Cardiac septum (tissue), 1 donor: ENCODE data around the gene BCL7A. TPM values are rescaled to one million over a fixed set of nuclear protein-coding genes. Genes with fewer than 3 reads are reported as not detected.

Experiments used
- DNase-seq: peaks from one replicate; pipeline ENCODE4 v3.0.0-alpha.2; 2020; ENCODE audit warnings: low spot score
- intact Hi-C: fragments of 100-400 bp; cut with DNase I; formaldehyde crosslinking; loops from one replicate; pipeline ENCODE4 v1.14.0; 2022
- total RNA-seq: library from RNA; stranded (reverse); fragmentation: NEBNext Ultra II Directional; extraction: Animal tissue kit (Norgen Biotek cat#: 25700); gene quantifications from one replicate; pipeline ENCODE4 v1.2.1, GENCODE V29; 2021
- donor health status: DM: no; HTN: no; CAD: no.

Gene BCL7A
- total RNA-seq, 1 donor from 2014 or later = 18.2 TPM

GRCh38 chr12:121996050-121996944, 25.4 kb upstream of the BCL7A start:
- DNase-seq = no peak
- intact Hi-C loops = no loop called here

GRCh38 chr12:121996945-121997612, 24.6 kb upstream of the BCL7A start:
- intact Hi-C loops = no loop called here
- DNase-seq = no peak

- intact Hi-C loops = no loop called here
These were observed 20.0 kb upstream of the BCL7A start for GRCh38 chr12:122001466-122002209.

GRCh38 chr12:122003651-122004611, 17.8 kb upstream of the BCL7A start:
- intact Hi-C loops = no loop called here
- DNase-seq = no peak

More at GRCh38 chr12:122001466-122002209, 20.0 kb upstream of the BCL7A start:
- no peak for DNase-seq

GRCh38 chr12:122004633-122005071, 17.0 kb upstream of the BCL7A start:
- intact Hi-C loops = no loop called here
- no peak for DNase-seq

- intact Hi-C loops = no loop called here
- no peak for DNase-seq
These were observed 16.4 kb upstream of the BCL7A start for GRCh38 chr12:122005252-122005776.

GRCh38 chr12:122006186-122006926, 15.3 kb upstream of the BCL7A start:
- intact Hi-C loops = no loop called here
- no peak for DNase-seq

GRCh38 chr12:122009741-122010140, 11.9 kb upstream of the BCL7A start:
- DNase-seq = no peak
- intact Hi-C loops = no loop called here

- DNase-seq = no peak
- intact Hi-C loops = no loop called here
These were observed 9.5 kb upstream of the BCL7A start for GRCh38 chr12:122012184-122012583.

- intact Hi-C loops = no loop called here
- DNase-seq = no peak
These were observed 8.5 kb upstream of the BCL7A start for GRCh38 chr12:122013136-122013535.

GRCh38 chr12:122013791-122014590, 7.7 kb upstream of the BCL7A start:
- DNase-seq = no peak
- intact Hi-C loops = no loop called here

GRCh38 chr12:122014781-122015180, 6.9 kb upstream of the BCL7A start:
- intact Hi-C loops = no loop called here
- DNase-seq = no peak

GRCh38 chr12:122018457-122018856, 3.2 kb upstream of the BCL7A start:
- intact Hi-C loops = no loop called here
- DNase-seq = no peak

- no peak for DNase-seq
- intact Hi-C loops = no loop called here
These were observed 2.7 kb upstream of the BCL7A start for GRCh38 chr12:122018937-122019336.

GRCh38 chr12:122020795-122021192, 890 bp upstream of the BCL7A start:
- intact Hi-C loops = loop anchor here (5.0 to 10.0 kb wide), 3 partner anchors 53 to 226 kb away; partner anchors contain the start of genes CFAP251 and RHOF
- DNase-seq = no peak

GRCh38 chr12:122021193-122021821, 377 bp upstream of the BCL7A start:
- DNase-seq = no peak
- intact Hi-C loops = loop anchor here (5.0 to 10.0 kb wide), 3 partner anchors 54 to 227 kb away; partner anchors contain the start of genes CFAP251 and RHOF
